Right lobe of liver (tissue), 6 donors: ENCODE data around the gene ISYNA1. TPM values are rescaled to one million over a fixed set of nuclear protein-coding genes. Genes with fewer than 3 reads are reported as not detected.

Source experiments
- ATAC-seq, 4 donors: fragments of 200-7000 bp; cut with Tn5 transposase; one replicate each; pipeline ENCODE4 v1.9.1; 2020; ENCODE audit warnings: mild to moderate bottlenecking in 4 of 4, moderate library complexity in 4 of 4
- DNase-seq, 3 donors: peaks; one replicate each; pipeline ENCODE4 v3.0.0-alpha.2; 2020
- H3K27ac ChIP-seq, 3 donors: fragments of 200-600 bp; one replicate each; pipeline ENCODE4 v1.8.0; 2022
- H3K27me3 ChIP-seq, 2 donors: fragments of 200-600 bp; one replicate each; pipeline ENCODE4 v1.8.0; 2022
- H3K36me3 ChIP-seq, 4 donors: fragments of 200-600 bp; sonication (generic) in 1 of 4; one replicate each; pipeline versions ENCODE4 v1.5.1 to v1.8.0; 2017 to 2022; ENCODE audit warnings: control low read depth in 1 of 4
- H3K4me1 ChIP-seq, 4 donors: fragments of 200-600 bp; sonication (generic) in 1 of 4; one replicate each; pipeline versions ENCODE4 v1.5.1 to v1.8.0; 2017 to 2022; ENCODE audit warnings: control low read depth in 1 of 4
- H3K4me3 ChIP-seq, 3 donors: fragments of 200-600 bp; one replicate each; pipeline ENCODE4 v1.8.0; 2022
- H3K9me3 ChIP-seq, 4 donors: fragments of 200-600 bp; sonication (generic) in 1 of 4; one replicate each; pipeline versions ENCODE4 v1.5.1 to v1.8.0; 2017 to 2022; ENCODE audit warnings: control low read depth in 1 of 4
- POLR2A ChIP-seq: fragments of 450-650 bp; IDR thresholded peaks from one replicate; pipeline ENCODE4 v1.6.1; 2017; ENCODE audit warnings: antibody characterized with exemption, mild to moderate bottlenecking
- WGBS: methylation state at CpG from one replicate; pipeline ENCODE4 v1.1.6; 2018; ENCODE audit warnings: low coverage, low lambda C conversion rate; ENCODE audit not compliant: insufficient coverage; ENCODE audit errors: missing lambda C conversion rate; 5-methylcytosine and 5-hydroxymethylcytosine counted together
- intact Hi-C, 2 donors: fragments of 100-400 bp; cut with DNase I; formaldehyde crosslinking; loops; one replicate each; pipeline versions ENCODE4 v1.11.2 to v1.14.1; 2022
- total RNA-seq, 6 experiments: library from RNA; depleted of rRNA in 2 of 6; stranded (reverse); fragments of >200 nt in 2 of 6; fragmentation: NEBNext Ultra II Directional in 3 of 6; extraction: Animal tissue kit (Norgen Biotek cat#: 25700) in 3 of 6; gene quantifications; one replicate each; pipeline versions ENCODE4 v1.1.0 to v1.2.4, GENCODE V29; 2016 to 2023
- TF ChIP-seq, protein P1 (sequence below), 4 donors: fragments of 200-600 bp in 3 of 4; fragments of 450-650 bp in 1 of 4; IDR thresholded peaks; one replicate each; pipeline versions ENCODE4 v1.5.1 to v1.8.0; 2016 to 2022; ENCODE audit warnings: antibody characterized with exemption in 4 of 4, mild to moderate bottlenecking in 2 of 4
- donor health status: DM: no; HTN: yes; CAD: no.
- donor health status: DM: no; HTN: no; CAD: no.
- donor health status: DM: no; HTN: no; CAD: no.
- donor health status: DM: no; HTN: yes; CAD: no.
- donor health status: DM: no; HTN: yes; CAD: no.

ISYNA1 gene
- total RNA-seq, 6 experiments from 2014 or later, result 6.5 to 8.3 (median 7.8) TPM

DNA sequence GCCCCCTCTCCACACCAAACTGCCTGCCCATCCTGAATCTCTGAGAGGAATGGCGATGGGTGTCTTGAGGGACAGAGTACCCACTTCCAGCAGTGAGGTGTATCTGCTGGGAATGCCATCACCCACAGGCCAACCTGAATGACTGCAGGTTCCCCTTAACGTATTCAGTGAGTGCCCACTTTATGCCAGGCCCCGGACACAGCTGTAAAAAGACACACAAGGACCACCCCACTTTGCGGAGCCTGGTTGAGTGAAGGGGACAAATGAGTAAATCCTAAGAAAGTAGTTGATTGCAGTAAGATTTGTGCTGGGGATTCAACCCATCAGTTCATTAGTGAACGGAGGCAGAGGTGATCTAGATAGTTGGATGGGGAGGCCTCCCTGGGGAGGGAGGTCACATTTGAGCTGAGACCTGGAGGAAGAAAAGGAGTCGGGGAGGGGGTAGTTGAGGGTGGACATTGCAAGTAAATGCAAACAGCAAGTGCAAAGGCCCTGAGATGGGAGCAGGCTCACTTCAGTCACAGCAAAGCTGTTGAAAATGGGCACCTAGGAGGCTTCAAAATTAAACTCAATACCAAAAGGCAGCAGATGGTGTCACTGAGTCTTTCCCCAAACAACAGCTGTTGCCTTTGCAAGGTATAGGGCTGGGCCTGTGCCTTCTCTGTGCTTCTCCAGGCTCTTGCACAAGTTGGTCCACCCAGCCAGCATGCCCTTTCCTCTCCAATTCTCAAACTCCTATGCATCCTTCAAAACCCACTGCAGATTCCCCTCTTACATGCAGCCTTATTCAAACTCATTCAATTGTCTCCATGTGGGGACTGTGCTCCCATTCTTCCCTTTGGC is 47.6 kb downstream of the ISYNA1 start:
- intact Hi-C loops, result no loop called here
- peaks cover 0 to 22% (median 6%) of the 10 kb centered on the region in 4 donors for H3K4me1 ChIP-seq
- 78% methylated on average over 6 of the region's 6 CpGs for WGBS
- no peaks in the 10 kb centered on the region for H3K27me3 ChIP-seq
- H3K36me3 ChIP-seq, result no peaks in the 10 kb centered on the region
- H3K4me3 ChIP-seq, result no peak overlapping the region
- ATAC-seq (no peak), DNase-seq (no peak)
- TF ChIP-seq, protein P1, sequence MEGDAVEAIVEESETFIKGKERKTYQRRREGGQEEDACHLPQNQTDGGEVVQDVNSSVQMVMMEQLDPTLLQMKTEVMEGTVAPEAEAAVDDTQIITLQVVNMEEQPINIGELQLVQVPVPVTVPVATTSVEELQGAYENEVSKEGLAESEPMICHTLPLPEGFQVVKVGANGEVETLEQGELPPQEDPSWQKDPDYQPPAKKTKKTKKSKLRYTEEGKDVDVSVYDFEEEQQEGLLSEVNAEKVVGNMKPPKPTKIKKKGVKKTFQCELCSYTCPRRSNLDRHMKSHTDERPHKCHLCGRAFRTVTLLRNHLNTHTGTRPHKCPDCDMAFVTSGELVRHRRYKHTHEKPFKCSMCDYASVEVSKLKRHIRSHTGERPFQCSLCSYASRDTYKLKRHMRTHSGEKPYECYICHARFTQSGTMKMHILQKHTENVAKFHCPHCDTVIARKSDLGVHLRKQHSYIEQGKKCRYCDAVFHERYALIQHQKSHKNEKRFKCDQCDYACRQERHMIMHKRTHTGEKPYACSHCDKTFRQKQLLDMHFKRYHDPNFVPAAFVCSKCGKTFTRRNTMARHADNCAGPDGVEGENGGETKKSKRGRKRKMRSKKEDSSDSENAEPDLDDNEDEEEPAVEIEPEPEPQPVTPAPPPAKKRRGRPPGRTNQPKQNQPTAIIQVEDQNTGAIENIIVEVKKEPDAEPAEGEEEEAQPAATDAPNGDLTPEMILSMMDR (IDR thresholded peaks at IDR 0.05), result no peak
- TF ChIP-seq POLR2A, result no peak
- no peaks in the 10 kb centered on the region for H3K9me3 ChIP-seq
- H3K27ac ChIP-seq, result no peak overlapping the region

DNA sequence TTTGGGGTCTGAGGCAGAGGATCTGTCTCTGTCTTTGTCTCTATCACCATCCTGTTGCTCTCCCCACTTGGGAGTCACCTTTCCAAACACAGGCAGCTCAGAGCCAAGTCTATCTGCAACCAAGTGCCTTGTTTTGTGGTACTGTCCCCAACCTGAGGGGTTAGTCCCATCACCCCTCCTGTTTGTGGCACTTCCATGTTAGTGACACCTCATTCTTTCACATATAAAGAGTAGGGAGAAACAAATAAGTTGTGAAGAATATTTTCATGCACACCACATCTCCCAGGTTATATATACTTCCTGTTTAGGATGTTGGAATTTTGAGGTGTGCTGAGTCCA is 48.2 kb downstream of the ISYNA1 start:
- Histone ChIP-seq H3K9me3 (no peaks in the 10 kb centered on the region), H3K4me1 (peaks cover 0 to 27% (median 9%) of the 10 kb centered on the region in 4 donors), H3K27ac (no peak overlapping the region), H3K36me3 (no peaks in the 10 kb centered on the region), H3K27me3 (no peaks in the 10 kb centered on the region), H3K4me3 (no peak overlapping the region)
- ATAC-seq (no peak), DNase-seq (no peak)
- peak; percentile 19 for TF ChIP-seq POLR2A
- TF ChIP-seq, protein P1 (IDR thresholded peaks at IDR 0.05), result no peak
- intact Hi-C loops, result no loop called here

DNA sequence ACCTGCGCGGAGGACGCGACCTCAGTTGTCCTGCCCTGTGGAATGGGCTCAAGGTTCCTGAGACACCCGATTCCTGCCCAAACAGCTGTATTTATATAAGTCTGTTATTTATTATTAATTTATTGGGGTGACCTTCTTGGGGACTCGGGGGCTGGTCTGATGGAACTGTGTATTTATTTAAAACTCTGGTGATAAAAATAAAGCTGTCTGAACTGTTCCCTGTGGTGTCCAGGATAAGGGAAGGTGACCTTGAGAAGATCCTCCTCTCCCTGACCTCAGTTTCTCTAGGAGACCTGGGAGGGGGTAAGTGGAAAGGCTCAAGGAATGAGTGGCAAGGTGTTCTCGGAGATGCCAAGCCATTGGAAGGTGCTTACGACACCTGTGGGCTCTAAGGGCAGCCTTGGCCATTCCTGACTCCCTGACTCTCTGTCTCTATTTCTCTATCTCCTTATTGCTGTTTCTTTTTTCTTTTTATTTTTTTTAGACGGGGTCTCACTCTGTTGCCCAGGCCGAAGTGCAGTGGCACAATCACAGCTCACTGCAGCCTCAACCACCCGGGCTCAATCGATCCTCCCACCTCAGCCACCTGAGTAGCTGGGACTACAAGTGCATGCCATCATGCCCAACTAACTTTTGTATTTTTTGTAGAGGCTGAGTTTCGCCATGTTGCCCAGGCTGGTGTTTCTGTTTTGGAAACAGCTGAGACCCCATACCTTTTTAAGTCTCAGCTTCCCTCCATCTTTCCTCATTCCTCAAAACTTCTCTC is 48.8 kb downstream of the ISYNA1 start:
- DNase-seq (no peak), ATAC-seq (no peak)
- TF ChIP-seq, protein P1 (IDR thresholded peaks at IDR 0.05), result no peak
- no peak for TF ChIP-seq POLR2A
- Histone ChIP-seq H3K27ac (no peak overlapping the region), H3K27me3 (no peaks in the 10 kb centered on the region), H3K4me3 (no peak overlapping the region), H3K4me1 (peaks cover 0 to 30% (median 10%) of the 10 kb centered on the region in 4 donors), H3K36me3 (no peaks in the 10 kb centered on the region), H3K9me3 (no peaks in the 10 kb centered on the region)
- intact Hi-C loops, result no loop called here
- 81% methylated on average over 11 of the region's 13 CpGs for WGBS

DNA sequence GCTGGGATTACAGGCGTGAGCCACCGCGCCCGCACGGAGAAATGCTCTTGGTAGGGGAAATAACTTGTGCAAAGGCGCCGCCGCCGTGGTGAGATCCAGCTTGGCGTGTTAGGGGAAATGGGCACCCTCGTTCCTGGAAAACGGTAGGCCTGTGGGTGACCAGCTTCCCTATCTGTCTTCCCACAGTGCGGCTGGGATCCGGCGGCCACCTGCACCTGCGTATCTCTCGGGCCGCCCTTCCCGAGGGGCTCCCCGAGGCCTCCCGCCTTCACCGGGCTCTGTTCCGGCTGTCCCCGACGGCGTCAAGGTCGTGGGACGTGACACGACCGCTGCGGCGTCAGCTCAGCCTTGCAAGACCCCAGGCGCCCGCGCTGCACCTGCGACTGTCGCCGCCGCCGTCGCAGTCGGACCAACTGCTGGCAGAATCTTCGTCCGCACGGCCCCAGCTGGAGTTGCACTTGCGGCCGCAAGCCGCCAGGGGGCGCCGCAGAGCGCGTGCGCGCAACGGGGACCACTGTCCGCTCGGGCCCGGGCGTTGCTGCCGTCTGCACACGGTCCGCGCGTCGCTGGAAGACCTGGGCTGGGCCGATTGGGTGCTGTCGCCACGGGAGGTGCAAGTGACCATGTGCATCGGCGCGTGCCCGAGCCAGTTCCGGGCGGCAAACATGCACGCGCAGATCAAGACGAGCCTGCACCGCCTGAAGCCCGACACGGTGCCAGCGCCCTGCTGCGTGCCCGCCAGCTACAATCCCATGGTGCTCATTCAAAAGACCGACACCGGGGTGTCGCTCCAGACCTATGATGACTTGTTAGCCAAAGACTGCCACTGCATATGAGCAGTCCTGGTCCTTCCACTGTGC is 49.6 kb downstream of the ISYNA1 start:
- H3K27ac ChIP-seq, result peak overlapping the region in 1 of 3 donors; percentile 40
- no peaks in the 10 kb centered on the region for H3K27me3 ChIP-seq
- peak overlapping the region in 2 of 3 donors; percentile 23 to 66 for H3K4me3 ChIP-seq
- ATAC-seq (peak; percentile 24 to 54 (median 40)), DNase-seq (peak; percentile 74 to 84 (median 82))
- intact Hi-C loops, result no loop called here
- H3K9me3 ChIP-seq, result no peaks in the 10 kb centered on the region
- no peaks in the 10 kb centered on the region for H3K36me3 ChIP-seq
- TF ChIP-seq, protein P1 (IDR thresholded peaks at IDR 0.05), result peak; percentile 87 to 98 (median 94)
- peak; percentile 38 for TF ChIP-seq POLR2A
- peaks cover 0 to 35% (median 12%) of the 10 kb centered on the region in 4 donors for H3K4me1 ChIP-seq
- WGBS, result no CpG with 5 or more reads among the region's 86 CpGs
